Body of pancreas (tissue), 4 donors: ENCODE results near the gene CDCP1. TPM values are rescaled to one million over a fixed set of nuclear protein-coding genes. Genes with fewer than 3 reads are reported as not detected.

Source experiments
- ATAC-seq: fragments of 150-250 bp; one replicate; pipeline ENCODE4 v1.9.1; 2016
- DNase-seq, 4 donors: peaks; one replicate each; pipeline ENCODE4 v3.0.0-alpha.2; 2019
- H3K27ac ChIP-seq, 4 donors: fragments of 200-600 bp; sonication (generic); 1 replicate in 3 of 4; 2 replicates in 1 of 4; pipeline versions ENCODE4 v1.5.1 to v1.6.1; 2016 to 2019; ENCODE audit warnings: mild to moderate bottlenecking in 1 of 4, mixed read lengths in 1 of 4, moderate library complexity in 1 of 4
- H3K27me3 ChIP-seq, 2 donors: fragments of 200-600 bp; sonication (generic); one replicate each; pipeline ENCODE4 v1.6.0; 2016; ENCODE audit warnings: mild to moderate bottlenecking in 1 of 2
- H3K36me3 ChIP-seq, 2 donors: fragments of 200-600 bp; sonication (generic); replicated peaks in 1 of 2; 2 replicates each; pipeline ENCODE4 v1.5.1; 2016; ENCODE audit warnings: low read depth in 2 of 2; ENCODE audit not compliant: insufficient read depth in 1 of 2
- H3K4me1 ChIP-seq: fragments of 200-600 bp; sonication (generic); one replicate; pipeline ENCODE4 v1.6.0; 2016
- H3K4me3 ChIP-seq, 2 donors: fragments of 200-600 bp; sonication (generic); 1 replicate in 1 of 2; 2 replicates in 1 of 2; pipeline ENCODE4 v1.5.1; 2016 to 2019
- H3K9me3 ChIP-seq, 3 donors: fragments of 200-600 bp; sonication (generic); 1 replicate in 2 of 3; 2 replicates in 1 of 3; pipeline ENCODE4 v1.5.1; 2016
- CTCF ChIP-seq, 7 experiments: fragments of 450-650 bp in 4 of 7; fragments of 200-600 bp in 3 of 7; sonication (generic) in 3 of 7; IDR thresholded peaks; one replicate each; pipeline ENCODE4 v1.5.1; 2016 to 2019; ENCODE audit warnings: antibody characterized with exemption in 7 of 7
- POLR2A ChIP-seq, 3 donors: fragments of 450-650 bp; IDR thresholded peaks; one replicate each; pipeline ENCODE4 v1.6.1; 2016; ENCODE audit warnings: antibody characterized with exemption in 3 of 3, mild to moderate bottlenecking in 2 of 3
- WGBS, 2 donors: methylation state at CpG; one replicate each; pipeline ENCODE4 v1.1.5; 2017; 5-methylcytosine and 5-hydroxymethylcytosine counted together
- intact Hi-C: fragments of 100-400 bp; cut with DNase I; formaldehyde crosslinking; loops from one replicate; pipeline ENCODE4 v1.15.1; 2023
- small RNA-seq: library from RNA; depleted of rRNA; stranded (forward); fragments of <200 nt; gene quantifications from one replicate; pipeline ENCODE3, GENCODE V24; 2016
- total RNA-seq, 2 donors: library from RNA; depleted of rRNA; stranded (reverse); fragments of >200 nt; gene quantifications; one replicate each; pipeline ENCODE4 v1.1.0, GENCODE V29; 2016

Gene CDCP1
- total RNA-seq, 2 donors from 2014 or later = 6.2 to 6.3 TPM

- DNase-seq = no peak
Observed at GRCh38 chr3:45033791-45034190, 112.4 kb downstream of the CDCP1 start.

More at GRCh38 chr3:45033791-45034190, 112.4 kb downstream of the CDCP1 start:
- TF ChIP-seq POLR2A (IDR thresholded peaks at IDR 0.05) (no peak), CTCF (IDR thresholded peaks at IDR 0.05) (no peak)
- H3K36me3 ChIP-seq = no peaks in the 10 kb centered on the region
- H3K9me3 ChIP-seq = no peaks in the 10 kb centered on the region
- intact Hi-C loops = loop anchor here (10.0 kb wide), 1 partner anchor 461 kb away; no protein-coding TSS in a partner anchor
- no peak overlapping the region for H3K4me3 ChIP-seq
- no peak overlapping the region for H3K27ac ChIP-seq
- H3K27me3 ChIP-seq = no peaks in the 10 kb centered on the region
- ATAC-seq = no peak
- H3K4me1 ChIP-seq = peaks cover 8% of the 10 kb centered on the region
- 59 to 62% methylated on average over 6 of the region's 6 CpGs for WGBS, 2 donors

Small RNA genes lying within 50 kb of the gene (small RNA-seq; reads per million reads assigned to genes)
- not detected for gene RNU5B-3P

Other genes starting within 250 kb of the CDCP1 start
- gene ZDHHC3, start 170.2 kb downstream of the CDCP1 start, total RNA-seq = 10 to 100 TPM; 32.2 to 32.3 TPM
- gene EXOSC7, start 170.1 kb downstream of the CDCP1 start, total RNA-seq = 10 to 100 TPM; 18.2 to 33.6 TPM
- gene CLEC3B, start 120.1 kb downstream of the CDCP1 start, total RNA-seq = 10 to 100 TPM in 1 of 2 donors, 1 to 10 TPM in 1; 4.9 to 22.1 TPM
- gene TMEM158, start 79.9 kb upstream of the CDCP1 start, total RNA-seq = 1 to 10 TPM; 3.1 to 6.9 TPM
- gene LARS2, start 242.2 kb upstream of the CDCP1 start, total RNA-seq = 10 to 100 TPM in 1 of 2 donors, 1 to 10 TPM in 1; 5.7 to 55.4 TPM